Hindlimb muscle (tissue), 1 donor: ENCODE measurements around the gene RPL7A. TPM values are rescaled to one million over a fixed set of nuclear protein-coding genes. Genes with fewer than 3 reads are reported as not detected.
A peak's percentile ranks its signal among the peaks of the same experiment; 100 is the strongest.
"Not testable (repeated sequence)": the region's sequence is repeated elsewhere in the genome, so short reads cannot be mapped to it uniquely, and the experiment has no call there.

Experiments
- DNase-seq: peaks from one replicate; pipeline ENCODE4 v3.0.0-alpha.2; 2013
- polyA plus RNA-seq: library from polyadenylated mRNA; unstranded; fragments of 120-200 nt; gene quantifications from one replicate; pipeline ENCODE4 v1.2.1, GENCODE V29; 2013; ENCODE audit not compliant: insufficient read length

The RPL7A gene
- polyA plus RNA-seq, 1 donor: 2,303 TPM

DNA sequence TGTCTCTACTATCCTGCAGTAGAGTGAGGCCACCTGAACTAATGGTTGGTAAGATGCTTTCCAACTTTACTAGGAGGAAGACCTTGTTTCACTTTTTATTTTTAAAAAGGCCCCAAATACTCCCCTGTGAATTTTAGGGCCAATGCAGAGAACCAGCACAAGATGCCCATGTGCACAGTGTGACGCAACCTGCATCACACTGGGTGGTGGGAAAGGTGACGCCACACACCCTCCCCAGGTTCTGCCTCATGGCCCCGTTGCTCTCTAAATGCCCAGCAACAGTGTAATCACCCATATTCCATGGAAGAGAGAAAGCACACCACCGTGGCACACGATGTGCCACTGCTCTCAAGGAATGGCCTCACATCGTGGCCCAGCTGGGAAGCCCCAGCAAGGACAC is 21.4 kb downstream of the RPL7A start:
- no peak for DNase-seq

DNA sequence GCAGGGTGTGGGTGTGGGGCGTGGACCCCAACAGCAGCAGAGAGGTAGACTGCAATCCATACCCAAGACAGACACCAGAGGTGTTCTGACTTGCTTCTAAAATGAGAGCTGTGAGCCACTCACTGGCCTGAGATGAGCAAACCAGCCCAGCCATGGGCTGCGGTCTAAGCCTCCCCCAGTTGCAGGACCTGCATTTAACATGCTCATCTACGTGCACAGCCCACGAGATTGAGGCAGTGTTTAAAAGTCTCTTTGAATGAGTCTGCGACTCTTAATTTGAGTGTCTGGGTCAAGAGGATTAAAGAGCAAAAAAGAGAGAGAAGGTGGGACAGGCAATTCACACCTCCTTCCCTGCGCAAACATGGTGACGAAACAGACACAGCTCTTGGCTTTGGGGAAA is 21.9 kb downstream of the RPL7A start:
- DNase-seq: no peak

DNA sequence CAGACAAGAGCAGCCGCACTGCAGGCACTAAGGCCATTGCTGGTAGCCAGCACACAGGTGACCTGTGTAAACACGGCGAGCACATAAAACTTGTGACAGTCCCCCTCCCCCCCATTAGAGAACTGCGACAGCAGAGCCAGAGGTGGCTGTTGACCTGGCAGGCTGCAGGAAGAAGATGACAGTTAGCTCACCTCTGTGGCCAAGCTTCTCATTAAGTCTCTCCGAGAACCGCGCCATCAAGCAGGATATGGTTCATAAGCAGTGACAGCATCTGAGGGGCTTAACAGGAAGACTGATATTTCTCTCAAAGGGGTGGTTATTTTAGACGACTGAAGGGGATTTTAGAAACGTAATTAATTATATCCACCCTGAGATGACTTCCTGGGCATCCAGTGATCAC is 22.7 kb downstream of the RPL7A start:
- no peak for DNase-seq

DNA sequence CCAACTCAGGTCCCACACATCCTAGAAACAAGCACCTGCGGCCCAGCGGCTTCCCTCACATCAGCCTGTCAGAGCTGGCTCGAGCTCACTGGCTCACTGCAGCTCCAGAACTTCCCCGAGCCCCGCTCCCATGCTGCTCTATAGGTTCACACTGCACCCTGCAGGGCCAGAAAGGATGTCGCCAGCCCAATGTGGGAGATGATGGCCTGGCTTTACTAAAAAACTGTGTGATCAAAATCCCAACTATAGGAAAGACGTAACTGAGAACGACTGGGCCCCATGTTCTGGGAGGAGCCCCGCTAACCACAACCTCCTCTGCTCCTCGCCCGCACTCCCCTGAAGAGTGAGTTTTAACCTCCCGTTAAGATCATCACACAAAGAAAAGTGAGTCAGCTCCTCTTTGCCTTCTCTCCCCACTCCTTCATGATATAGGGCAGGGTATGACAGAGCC is 23.3 kb downstream of the RPL7A start:
- DNase-seq: no peak

DNA sequence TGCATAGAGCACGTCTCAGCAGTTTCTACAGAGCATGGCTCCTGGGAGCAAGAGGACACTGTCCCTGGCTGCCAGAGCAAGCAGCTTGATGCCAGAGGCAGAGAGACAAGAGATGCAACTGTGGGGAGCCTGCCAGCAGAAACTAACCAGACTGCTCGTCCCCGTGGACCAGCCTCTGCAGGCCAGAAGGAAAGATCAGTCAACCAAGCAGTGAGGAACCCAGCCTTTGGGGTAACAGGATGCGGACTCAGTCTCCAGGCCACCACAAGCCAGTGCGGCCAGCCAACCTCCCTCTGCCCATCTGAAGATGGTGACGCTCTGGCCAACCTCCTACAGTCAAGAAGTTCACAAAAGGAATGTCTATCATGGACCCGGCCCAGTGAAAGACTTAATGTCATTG is 24.1 kb downstream of the RPL7A start:
- DNase-seq: no peak

DNA sequence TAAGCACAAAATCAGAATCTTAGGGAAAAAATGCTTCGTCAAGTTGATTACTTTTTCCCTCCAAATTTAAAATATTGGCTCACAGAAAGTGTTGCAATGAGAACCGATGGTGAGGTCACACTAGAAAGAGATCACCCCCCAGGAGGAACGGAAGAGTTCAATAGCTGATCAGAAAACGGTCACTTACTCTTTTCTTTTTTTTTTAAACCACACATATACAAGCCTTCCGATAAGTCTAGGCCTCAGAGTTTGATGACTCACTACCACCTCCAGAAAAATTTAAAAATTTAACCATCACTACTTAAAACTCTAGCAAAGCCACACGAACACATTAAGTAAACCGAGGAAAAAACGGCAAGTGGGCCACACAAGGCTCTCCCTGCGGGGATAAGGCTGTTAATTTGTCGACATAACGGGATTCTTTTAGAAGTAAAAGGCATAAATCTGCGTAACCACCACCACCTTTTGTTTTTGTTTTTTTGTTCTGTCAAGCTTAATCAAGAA is 26.6 kb downstream of the RPL7A start:
- DNase-seq: no peak

DNA sequence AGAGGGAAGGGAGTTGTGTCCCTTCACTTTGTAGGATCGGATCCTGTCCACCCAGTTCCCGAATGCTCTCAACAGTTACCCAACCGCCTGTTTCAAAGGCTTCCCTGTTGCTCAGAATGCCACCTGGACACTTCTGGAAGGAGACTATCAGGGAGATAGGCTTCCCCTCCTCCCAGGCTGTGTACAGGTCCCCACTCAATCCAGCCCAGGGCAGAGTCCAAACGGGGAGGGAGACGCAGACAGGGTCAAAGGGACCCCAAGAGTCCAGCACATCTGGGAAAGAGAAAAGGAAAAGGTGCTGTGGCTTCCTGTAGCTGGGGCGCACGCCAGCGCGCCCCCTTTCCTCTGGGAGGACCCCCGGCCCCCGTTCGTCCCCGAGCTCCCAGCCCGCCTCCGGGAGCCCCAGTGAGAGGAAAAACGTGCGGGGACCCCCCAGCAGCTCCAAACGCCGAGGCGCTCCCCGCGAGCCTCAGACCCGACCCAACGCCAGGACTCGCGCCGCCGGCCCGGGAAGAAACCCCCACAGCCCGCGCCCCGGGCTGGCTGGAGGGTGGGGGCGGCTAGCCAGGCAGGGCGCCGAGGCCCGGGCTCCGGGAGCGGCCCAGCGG is 27.2 kb downstream of the RPL7A start:
- DNase-seq: peak; percentile 32

DNA sequence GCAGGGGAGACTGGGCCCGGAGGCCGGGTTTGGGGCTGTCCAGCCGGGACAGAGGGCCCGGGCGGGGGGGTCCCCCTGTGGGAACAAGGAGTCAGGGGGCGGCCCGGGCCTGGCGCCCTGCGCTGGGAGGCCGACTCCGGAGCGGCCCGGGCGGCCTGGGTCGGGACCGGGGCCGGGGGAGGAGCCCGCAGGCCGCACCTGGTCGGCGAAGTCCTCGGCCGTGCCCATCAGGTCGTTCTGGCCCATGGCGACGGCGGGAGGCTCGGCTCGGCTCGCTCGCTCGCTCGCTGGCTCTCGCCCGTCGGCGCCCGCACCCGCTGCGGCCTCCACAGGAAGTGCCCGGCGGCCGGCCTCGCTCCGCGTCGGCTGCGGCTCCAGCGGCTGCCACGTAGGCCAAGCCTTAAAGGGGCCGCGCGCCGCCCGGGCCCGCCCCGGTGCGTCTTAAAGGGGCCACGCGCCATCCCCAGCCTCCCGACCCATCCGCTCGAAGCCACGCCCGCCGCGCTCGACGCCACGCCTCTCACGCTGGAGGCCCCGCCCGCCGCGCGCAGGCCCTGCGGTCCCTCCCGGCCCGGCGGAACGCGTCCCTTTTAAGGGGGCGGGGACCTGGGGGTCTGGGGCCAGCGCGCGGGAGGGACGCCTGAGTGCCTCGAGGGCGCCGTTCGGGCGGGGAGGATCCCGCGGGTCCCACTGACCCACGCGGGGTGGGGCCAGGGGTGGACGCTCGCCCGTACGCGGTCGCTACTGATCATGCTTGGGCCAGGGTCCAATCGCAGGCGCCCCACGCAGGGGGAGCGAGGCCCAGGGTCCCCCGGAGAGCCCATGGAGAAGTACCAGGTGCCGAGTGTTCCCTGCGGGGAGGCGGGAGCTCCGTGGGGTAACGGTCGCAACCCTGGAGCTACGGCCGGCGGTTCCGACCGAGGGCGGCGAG is 28.0 kb downstream of the RPL7A start, which contains the start of the genes STKLD1 and SURF4:
TSS of gene STKLD1 (plus strand) at position 643 of the 931 bp plus-strand sequence. CDS start at position 751, 108 bp downstream.
TSS of gene SURF4 (minus strand) at position 337 of the 931 bp plus-strand sequence. CDS start at position 246, 91 bp downstream.
- DNase-seq: peak; percentile 97

DNA sequence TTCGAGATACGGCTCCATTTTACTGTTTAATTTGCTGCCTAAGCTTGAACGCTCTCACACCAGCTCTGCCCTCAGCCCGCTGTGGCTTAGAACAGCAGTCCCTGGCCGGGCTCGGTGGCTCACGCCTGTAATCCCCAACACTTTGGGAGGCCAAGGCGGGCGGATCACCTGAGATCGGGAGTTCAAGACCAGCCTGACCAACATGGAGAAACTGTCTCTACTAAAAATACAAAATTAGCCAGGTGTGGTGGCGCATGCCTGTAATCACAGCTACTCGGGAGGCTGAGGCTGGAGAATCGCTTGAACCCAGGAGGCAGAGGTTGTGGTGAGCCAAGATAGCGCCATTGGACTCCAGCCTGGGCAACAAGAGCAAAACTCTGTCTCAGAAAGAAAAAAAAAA is 29.3 kb downstream of the RPL7A start:
- not testable (repeated sequence) for DNase-seq

DNA sequence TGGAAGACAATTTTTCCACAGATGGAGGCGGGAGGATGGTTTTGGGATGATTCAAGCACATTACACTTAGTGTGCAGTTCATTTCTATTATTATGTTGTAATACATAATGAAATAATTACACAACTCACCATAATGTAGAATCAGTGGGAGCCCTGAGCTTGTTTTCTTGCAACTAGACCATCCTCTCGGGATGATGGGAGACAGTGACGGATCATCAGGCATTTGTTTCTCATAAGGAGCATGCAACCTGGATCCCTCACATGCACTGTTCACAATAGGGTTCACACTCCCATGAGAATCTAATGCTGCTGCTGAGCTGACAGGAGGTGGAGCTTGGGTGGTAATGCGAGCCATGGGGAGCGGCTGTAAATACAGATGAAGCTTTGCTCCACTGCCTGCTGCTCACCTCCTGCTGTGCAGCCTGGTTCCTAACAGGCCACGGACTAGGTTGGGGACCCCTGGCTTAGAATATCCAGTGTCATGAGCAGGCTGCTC is 29.8 kb downstream of the RPL7A start:
- no peak for DNase-seq

DNA sequence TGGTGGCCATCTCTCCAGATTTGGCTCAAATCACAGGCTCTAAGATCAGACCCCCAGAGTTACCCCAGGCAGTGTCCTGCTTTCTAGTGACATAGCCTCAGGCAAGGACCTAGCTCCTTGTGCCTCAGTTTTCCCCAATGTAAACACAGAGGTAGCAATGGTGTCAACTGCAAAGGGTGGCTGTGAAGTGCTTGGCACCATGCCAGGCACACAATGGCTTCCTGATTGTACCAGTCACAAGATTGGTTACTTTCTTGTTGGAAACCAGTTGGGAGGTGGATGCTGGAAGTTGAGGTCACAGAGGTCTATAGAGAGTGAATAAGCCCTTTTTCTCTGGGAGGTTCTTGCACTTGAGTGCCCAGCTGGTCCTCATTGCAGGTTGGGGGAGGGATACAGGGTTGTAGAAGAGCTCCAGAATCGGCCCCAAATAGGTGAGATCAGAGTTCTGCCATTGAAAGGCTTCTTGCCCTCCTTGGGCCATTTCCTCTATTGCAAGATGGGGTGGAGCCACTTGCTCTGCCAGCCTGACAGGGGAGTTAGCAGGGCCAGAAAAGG is 30.5 kb downstream of the RPL7A start:
- DNase-seq: no peak

DNA sequence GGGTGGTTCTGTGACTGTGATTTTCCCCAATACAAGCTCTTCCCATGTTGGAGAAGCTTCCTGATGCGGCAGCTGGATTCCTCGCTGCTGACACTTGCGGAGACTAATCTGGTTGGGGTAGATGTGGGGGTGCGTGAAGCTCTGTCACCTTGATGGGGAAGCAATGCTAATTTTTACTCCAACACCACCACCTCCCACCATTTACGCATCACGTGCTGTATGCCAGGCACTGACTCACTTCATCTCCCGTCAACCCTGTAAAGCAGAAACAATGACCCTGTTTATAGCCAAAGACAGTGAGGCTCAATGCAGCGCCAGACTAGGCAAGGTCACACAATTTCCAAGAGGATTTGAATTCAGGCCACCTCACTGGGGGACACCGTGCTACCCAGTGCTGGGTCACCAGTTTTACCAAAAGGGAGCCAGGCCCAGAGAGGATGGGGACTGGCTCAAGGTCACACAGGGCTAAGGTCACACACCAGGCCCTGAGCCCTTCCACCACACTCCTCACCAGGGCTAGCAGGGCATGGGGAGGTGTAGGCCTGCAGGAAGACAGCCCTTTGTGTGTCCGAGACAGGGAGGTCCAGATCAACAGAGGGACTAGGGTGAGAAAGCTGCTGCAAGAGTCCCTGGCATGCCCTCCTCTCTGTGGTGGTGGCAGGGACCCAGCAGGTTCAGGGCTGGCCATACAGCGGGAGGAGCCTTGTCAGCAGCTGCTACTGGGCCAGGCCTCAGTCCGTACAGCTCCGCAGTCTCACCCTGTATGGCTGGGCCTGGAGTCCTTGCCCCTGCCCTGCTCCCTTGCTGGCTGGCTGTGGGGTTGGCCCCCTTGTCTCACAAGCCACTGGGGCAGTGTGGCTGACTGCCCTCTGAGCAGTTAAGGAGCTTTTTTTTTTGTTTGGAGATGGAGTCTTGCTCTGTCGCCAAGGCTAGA is 31.4 kb downstream of the RPL7A start:
- DNase-seq: no peak

DNA sequence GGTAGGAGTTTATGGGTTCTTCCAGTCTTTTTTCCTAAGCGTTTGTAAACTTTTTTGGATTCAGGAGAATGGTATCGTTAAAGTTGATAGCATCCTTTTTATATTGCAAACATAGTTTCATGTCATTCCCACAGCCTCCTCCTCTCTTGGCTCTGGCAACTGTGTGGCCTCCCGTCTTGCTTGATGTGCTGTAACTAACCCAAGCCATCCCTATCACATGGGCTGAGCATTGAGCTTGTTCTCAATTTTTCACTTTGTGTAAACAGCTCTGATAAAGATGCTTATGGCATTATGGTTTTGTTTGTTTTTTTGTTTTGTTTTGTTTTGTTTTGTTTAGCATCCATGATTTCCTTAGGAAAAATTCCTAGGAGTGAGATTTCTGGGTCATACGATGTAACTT is 32.7 kb downstream of the RPL7A start:
- DNase-seq: no peak

DNA sequence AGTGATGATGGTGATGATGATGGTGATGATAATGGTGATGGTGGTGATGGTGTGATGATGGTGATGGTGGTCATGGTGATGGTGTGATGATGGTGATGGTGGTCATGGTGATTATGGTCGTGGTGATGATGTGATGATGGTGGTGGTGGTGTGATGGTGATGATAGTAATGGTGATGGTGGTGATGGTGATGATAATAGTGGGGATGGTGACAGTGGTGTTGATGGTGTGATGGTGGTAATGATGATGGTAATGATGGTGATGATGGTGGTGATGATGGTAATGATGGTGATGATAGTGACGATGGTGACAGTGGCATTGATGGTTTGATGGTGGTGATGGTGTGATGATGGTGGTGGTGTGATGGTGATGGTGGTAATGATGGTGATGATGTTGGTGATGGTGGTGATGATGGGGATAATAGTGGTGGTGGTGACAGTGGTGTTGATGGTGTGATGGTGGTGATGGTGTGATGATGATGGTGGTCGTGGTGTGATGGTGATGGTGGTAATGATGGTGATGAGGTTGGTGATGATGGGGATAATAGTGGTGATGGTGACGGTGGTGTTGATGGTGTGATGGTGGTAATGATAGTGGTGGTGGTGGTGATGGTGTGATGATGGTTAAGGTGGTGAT is 34.6 kb downstream of the RPL7A start:
- DNase-seq: no peak

DNA sequence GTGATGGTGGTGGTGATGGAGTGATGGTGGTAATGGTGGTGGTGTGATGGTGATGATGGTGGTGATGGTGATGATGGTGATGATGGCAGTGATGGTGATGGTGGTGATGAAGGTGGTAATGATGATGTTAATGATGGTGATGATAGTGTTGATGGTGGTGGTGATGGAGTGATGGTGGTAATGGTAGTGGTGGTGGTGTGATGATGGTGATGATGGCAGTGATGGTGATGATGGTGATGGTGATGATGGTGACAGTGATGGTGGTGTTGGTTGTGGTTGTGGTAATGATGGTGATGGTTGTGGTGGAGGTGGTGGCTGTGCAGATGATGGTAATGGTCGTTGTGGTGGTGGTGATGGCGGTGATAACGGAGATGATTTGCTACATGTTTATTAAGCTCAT is 35.4 kb downstream of the RPL7A start:
- DNase-seq: no peak

DNA sequence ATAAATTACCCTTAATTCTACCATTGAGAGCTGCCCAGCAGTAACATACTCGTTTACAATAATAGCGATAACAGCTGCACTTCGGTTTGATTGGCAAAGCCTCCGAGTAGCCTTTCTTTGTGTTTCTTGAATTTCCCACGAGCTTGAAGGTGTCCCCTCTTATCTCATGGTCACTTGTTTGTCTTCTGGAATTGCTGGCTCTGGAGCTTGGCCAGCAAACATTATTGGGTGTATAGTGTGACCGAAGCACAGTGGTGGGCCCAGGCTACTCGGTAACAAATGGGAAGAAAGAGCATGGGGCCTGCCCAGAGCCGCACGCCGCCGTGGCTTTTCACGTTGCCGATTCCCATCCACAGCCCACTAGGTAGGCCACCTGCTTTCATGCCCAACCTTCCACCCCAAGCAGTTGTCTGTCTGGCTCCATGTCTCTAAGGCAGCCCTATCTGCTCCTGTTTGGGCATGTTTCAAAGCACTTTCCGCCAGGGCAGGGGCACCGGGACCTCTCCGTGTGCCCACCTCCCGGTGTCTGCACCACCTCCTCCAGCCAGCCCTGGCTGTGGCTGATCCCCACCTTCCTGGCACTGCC is 36.8 kb downstream of the RPL7A start:
- DNase-seq: no peak

DNA sequence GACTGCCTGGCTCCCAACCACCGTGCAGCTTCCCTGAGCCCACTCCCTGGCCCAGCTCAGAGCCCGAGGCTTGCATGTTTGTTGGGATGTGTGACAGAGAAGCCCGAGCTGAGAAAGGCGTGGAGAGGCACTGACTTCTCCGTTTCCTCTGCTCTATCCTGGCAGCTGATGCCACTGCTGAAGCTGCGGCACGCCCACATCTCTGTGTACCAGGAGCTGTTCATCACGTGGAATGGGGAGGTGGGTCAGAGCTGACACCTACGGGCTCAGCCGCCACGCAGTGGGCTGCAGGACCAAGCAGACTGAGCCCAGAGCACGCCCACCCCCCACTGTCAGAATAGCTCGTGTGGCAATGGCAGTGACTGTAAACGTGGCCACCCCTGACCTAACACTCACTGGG is 37.4 kb downstream of the RPL7A start:
- DNase-seq: no peak

DNA sequence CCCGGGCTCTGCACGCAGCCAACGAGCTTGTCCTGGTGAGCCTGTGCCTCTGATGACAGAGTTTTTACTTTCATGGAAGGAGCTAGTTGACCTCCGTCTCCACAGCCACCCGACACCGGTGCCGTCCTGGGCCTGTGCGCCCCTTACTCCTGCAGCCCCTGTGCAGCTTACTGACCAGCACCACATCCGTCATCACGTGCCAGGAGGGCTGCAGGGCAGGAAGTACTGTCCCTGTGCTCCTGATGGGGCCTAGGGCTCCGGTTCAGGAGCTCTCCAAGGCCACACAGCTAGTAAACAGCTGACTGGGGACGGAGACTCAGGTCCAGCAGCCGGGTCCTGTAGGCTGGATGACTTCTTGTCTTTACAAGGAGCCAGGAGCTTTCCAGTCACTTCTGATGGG is 38.3 kb downstream of the RPL7A start:
- no peak for DNase-seq

DNA sequence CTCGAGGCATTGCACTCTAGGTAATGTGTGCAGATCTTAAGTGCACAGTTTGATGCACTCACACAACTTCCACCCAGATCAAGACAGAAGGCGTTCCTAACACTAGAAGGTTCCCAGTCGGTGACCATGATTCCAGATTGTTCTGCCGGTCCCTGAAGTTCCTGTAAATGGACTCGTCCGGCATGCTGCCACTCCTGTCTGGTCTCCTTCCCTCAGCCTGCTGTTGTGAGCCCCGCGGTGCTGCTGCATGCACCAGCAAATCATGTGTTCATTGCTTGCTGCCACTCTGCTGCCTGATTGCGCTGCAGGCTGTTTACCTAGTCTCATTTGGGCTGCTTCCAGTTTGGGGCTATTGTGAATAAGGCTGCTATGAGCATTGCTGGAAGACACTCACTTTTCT is 39.7 kb downstream of the RPL7A start:
- DNase-seq: no peak

DNA sequence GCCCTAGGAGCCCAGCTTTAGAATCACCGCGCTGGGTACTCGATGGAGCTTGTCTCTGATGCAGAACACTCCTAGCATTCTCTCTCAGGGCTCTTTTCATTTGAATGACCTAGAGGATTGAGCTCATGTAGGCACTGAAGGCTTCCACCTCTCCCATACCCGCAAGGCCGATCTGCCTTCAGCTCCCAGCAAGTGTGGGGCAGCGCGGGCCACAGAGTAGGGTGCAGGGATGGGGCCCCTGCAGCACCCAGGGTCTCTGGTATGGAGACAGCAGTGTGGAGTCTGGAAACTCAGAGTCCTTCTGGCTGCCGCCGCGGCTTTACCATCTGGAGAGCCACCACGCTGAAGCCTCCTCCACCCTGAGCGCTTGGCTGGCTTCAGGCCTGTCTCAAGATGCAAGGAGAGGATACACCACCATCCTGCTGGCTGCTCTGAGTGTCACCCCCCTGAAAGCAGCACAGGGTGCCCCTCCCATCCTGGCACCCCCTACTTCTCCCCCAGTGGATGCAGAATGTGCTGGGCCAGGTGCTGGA is 41.1 kb downstream of the RPL7A start:
- no peak for DNase-seq

DNA sequence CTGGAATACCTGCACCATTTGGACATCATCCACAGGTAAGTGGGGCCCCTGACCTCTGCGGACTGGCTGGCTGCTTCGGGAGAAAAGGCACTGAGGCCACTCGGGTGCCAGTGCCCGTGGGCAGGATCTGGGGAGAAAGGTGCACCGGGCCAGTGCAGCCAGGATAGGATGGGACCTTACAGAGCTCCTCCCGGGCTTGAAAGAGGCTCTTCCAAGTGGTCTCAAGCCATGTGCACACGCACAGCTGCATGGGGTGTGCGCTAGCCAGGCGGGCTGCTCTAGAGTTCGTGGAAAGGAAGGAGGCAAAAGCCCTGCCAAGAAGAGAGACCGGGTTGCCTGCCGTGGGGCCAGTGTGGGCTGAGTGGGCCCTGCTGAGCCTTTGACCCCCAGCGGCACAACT is 41.5 kb downstream of the RPL7A start:
- DNase-seq: no peak
